ENCODE data around the gene SEC31B. TPM values are rescaled to one million over a fixed set of nuclear protein-coding genes. Genes with fewer than 3 reads are reported as not detected.

Gene SEC31B
- total and polyA plus RNA-seq, 2 experiments from 2014 or later, result 2.9 to 6.7 TPM

- Mint-ChIP-seq H3K9me3 (no peaks in the 10 kb centered on the region), H3K4me3 (no peak overlapping the region), H3K27me3 (ENCODE audit: insufficient read depth, low read depth, poor library complexity) (peaks cover 4% of the 10 kb centered on the region), H3K36me3 (ENCODE audit: low read depth) (no peaks in the 10 kb centered on the region), H3K4me1 (peaks cover 5% of the 10 kb centered on the region; the same call in 1 of the 3 replicates), H3K27ac (no peak overlapping the region)
- Histone ChIP-seq H3K36me3 (ENCODE audit: insufficient read depth) (no peaks in the 10 kb centered on the region), H3K9me2 (ENCODE audit: insufficient read depth) (no peaks in the 10 kb centered on the region), H2AFZ (no peak overlapping the region), H3K4me3 (no peak overlapping the region), H3K27me3 (ENCODE audit: insufficient read depth) (no peaks in the 10 kb centered on the region), H3K4me1 (ENCODE audit: insufficient read depth) (no peaks in the 10 kb centered on the region), H4K20me1 (replicated peaks; ENCODE audit: insufficient read depth) (no peaks in the 10 kb centered on the region), H3F3A (replicated peaks; ENCODE audit: low read depth) (no peaks in the 10 kb centered on the region), H3K4me2 (no peak overlapping the region), H3K27ac (ENCODE audit: low read depth) (no peak overlapping the region), H3K79me2 (replicated peaks; ENCODE audit: insufficient read depth) (no peaks in the 10 kb centered on the region)
- ATAC-seq (no peak), DNase-seq (ENCODE audit: low spot score) (no peak)
- no peak for TF ChIP-seq EZH2 (IDR thresholded peaks at IDR 0.05; ENCODE audit: low read depth, unreplicated experiment)
- TF ChIP-seq STAT1 (IDR thresholded peaks at IDR 0.05; ENCODE audit: unreplicated experiment), result no peak
- no peak for TF ChIP-seq NANOG (IDR thresholded peaks at IDR 0.05; ENCODE audit: borderline replicate concordance)
Measured at GRCh38 chr10:100507357-100507732, 12.3 kb downstream of the SEC31B start.

- peaks cover 4% of the 10 kb centered on the region for H3K27me3 Mint-ChIP-seq (ENCODE audit: insufficient read depth, low read depth, poor library complexity)
Measured at GRCh38 chr10:100506596-100507356, 12.9 kb downstream of the SEC31B start.

GRCh38 chr10:100505164-100505563 is 14.5 kb downstream of the SEC31B start:
- Histone ChIP-seq H3K4me2 (no peak overlapping the region), H3K4me1 (ENCODE audit: insufficient read depth) (no peaks in the 10 kb centered on the region), H3K4me3 (no peak overlapping the region), H4K20me1 (replicated peaks; ENCODE audit: insufficient read depth) (no peaks in the 10 kb centered on the region), H3K9me2 (ENCODE audit: insufficient read depth) (no peaks in the 10 kb centered on the region), H3F3A (replicated peaks; ENCODE audit: low read depth) (no peaks in the 10 kb centered on the region), H3K27me3 (ENCODE audit: insufficient read depth) (no peaks in the 10 kb centered on the region), H3K27ac (ENCODE audit: low read depth) (no peak overlapping the region), H3K36me3 (ENCODE audit: insufficient read depth) (no peaks in the 10 kb centered on the region; the same call in 1 of the 2 replicates), H3K79me2 (replicated peaks; ENCODE audit: insufficient read depth) (no peaks in the 10 kb centered on the region), H2AFZ (no peak overlapping the region)
- ATAC-seq, result no peak
- Mint-ChIP-seq H3K27ac (no peak overlapping the region), H3K27me3 (ENCODE audit: insufficient read depth, low read depth, poor library complexity) (peaks cover 4% of the 10 kb centered on the region), H3K4me3 (no peak overlapping the region), H3K4me1 (peaks cover 5% of the 10 kb centered on the region; the same call in 1 of the 3 replicates), H3K36me3 (ENCODE audit: low read depth) (no peaks in the 10 kb centered on the region), H3K9me3 (no peaks in the 10 kb centered on the region)
- DNase-seq (ENCODE audit: low spot score), result no peak
- no peak for TF ChIP-seq ZNF114 (CRISPR knock-in tag; IDR thresholded peaks at IDR 0.05)
- TF ChIP-seq ZNF331 (CRISPR knock-in tag; IDR thresholded peaks at IDR 0.05; ENCODE audit: low read depth), result no peak
- TF ChIP-seq CTCF (conservative IDR thresholded peaks at IDR 0.05; ENCODE audit: low read depth in 2 of 2), result no peak
- no peak for TF ChIP-seq EZH2 (IDR thresholded peaks at IDR 0.05; ENCODE audit: low read depth, unreplicated experiment)
- TF ChIP-seq NANOG (IDR thresholded peaks at IDR 0.05; ENCODE audit: borderline replicate concordance), result no peak
- no peak for TF ChIP-seq ZNF462 (CRISPR knock-in tag; IDR thresholded peaks at IDR 0.05)

More at GRCh38 chr10:100506596-100507356, 12.9 kb downstream of the SEC31B start:
- no peak for TF ChIP-seq EZH2phosphoT487 (IDR thresholded peaks at IDR 0.05; ENCODE audit: unreplicated experiment)
- no peak for TF ChIP-seq JUNB (IDR thresholded peaks at IDR 0.05; ENCODE audit: unreplicated experiment)
- TF ChIP-seq ZNF114 (CRISPR knock-in tag; IDR thresholded peaks at IDR 0.05), result no peak
- TF ChIP-seq EZH2 (IDR thresholded peaks at IDR 0.05; ENCODE audit: low read depth, unreplicated experiment), result no peak
- no peaks in the 10 kb centered on the region for H3K36me3 Mint-ChIP-seq (ENCODE audit: low read depth)
- H3K79me2 ChIP-seq (replicated peaks; ENCODE audit: insufficient read depth), result no peaks in the 10 kb centered on the region
- no peaks in the 10 kb centered on the region; the same call in 1 of the 2 replicates for H3K36me3 ChIP-seq (ENCODE audit: insufficient read depth)
- H3K9me2 ChIP-seq (ENCODE audit: insufficient read depth), result no peaks in the 10 kb centered on the region
- H3K4me1 Mint-ChIP-seq, result peaks cover 5% of the 10 kb centered on the region; the same call in 1 of the 3 replicates
- H3K4me1 ChIP-seq (ENCODE audit: insufficient read depth), result no peaks in the 10 kb centered on the region
- H4K20me1 ChIP-seq (replicated peaks; ENCODE audit: insufficient read depth), result no peaks in the 10 kb centered on the region
- no peak overlapping the region for H3K27ac Mint-ChIP-seq
- H3K27ac ChIP-seq (ENCODE audit: low read depth), result no peak overlapping the region
- no peaks in the 10 kb centered on the region for H3K9me3 Mint-ChIP-seq
- DNase-seq (ENCODE audit: low spot score) (no peak), ATAC-seq (no peak)
- H3K4me3 ChIP-seq, result no peak overlapping the region
- no peaks in the 10 kb centered on the region for H3K27me3 ChIP-seq (ENCODE audit: insufficient read depth)
- H3K4me2 ChIP-seq, result no peak overlapping the region
- H3K4me3 Mint-ChIP-seq, result no peak overlapping the region
- no peak overlapping the region for H2AFZ ChIP-seq
- H3F3A ChIP-seq (replicated peaks; ENCODE audit: low read depth), result no peaks in the 10 kb centered on the region
